COLO668 (cell line): ENCODE data around the gene PIMREG.

Experiments used
- DNase-seq: peaks from one replicate; lab custom pipeline; 2025; ENCODE audit not compliant: unreplicated experiment; lab: John Stamatoyannopoulos, UW

Gene PIMREG

GRCh38 chr17:6437956-6438355 lies 6.3 kb upstream of the PIMREG start:
- no peak for DNase-seq

DNA sequence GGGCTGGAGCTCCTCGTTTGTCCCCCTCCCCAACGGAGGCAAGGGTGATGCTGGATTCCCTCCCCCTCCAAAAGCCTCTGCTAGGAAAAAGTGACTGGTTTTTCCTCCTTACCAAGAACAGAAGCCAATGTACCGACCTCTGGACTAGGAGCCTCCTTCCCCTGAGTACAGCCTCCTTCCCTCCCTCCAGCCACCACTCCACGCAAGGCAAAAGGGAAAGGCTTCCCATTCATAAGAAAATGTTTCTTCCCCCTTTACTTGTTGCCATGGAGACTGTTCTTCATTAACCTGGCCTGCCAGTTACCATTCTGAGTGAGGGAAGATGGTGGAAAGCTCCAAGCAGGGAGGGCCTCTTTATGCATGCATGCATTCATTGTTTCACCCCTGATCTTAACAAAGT lies 4.3 kb upstream of the PIMREG start:
- no peak for DNase-seq

- DNase-seq: no peak
These were observed 1.5 kb upstream of the PIMREG start for GRCh38 chr17:6442775-6443174.

- DNase-seq: no peak
These were observed 498 bp downstream of the PIMREG start for GRCh38 chr17:6444571-6445335.

GRCh38 chr17:6446516-6447100 lies 2.4 kb downstream of the PIMREG start:
- no peak for DNase-seq

- DNase-seq: no peak
These were observed 4.2 kb downstream of the PIMREG start for GRCh38 chr17:6448473-6448872.

- DNase-seq: no peak
These were observed 5.1 kb downstream of the PIMREG start for GRCh38 chr17:6449307-6449706.

- DNase-seq: no peak
These were observed 6.9 kb downstream of the PIMREG start for GRCh38 chr17:6450926-6451832.

GRCh38 chr17:6452471-6453266 lies 8.4 kb downstream of the PIMREG start:
- no peak for DNase-seq

DNA sequence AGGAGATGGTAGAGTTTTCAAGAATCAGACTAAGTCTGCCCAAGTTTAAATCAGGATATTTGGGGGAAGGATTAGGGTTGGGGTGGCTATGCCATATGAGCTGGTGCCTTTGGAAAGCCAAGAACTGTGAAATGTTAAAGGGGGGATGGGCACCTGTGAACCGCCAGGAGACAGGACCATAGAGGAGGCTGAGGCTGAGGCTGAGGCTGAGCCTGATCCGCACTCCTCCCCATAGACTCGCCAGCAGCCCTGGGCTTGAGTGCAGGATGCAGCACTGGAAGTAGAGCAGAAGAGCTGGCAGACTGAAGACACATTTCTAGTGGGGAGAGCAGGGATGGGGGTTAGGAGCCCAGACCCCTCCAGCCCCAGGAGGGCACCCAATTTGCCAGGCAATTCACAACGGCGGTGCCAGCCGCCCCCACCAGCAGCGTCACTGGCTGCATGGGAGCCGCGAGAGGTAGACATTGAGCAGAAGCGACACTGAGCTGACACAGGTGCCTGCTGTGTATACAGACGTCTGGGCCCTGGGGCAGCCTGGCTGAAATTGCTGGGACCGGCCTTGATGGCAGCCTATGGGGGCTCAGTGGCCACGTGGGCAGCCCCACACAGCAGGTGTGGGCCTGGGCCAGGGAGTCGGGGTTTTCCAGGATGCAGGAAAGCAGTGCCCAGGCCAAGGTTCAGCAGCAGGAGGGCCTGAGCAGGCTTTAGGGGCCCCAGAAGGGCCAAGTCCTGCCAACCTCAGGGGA lies 9.2 kb downstream of the PIMREG start:
- peak; percentile 25 for DNase-seq

- peak; percentile 5 for DNase-seq
These were observed 10.5 kb downstream of the PIMREG start for GRCh38 chr17:6454495-6455320.

DNA sequence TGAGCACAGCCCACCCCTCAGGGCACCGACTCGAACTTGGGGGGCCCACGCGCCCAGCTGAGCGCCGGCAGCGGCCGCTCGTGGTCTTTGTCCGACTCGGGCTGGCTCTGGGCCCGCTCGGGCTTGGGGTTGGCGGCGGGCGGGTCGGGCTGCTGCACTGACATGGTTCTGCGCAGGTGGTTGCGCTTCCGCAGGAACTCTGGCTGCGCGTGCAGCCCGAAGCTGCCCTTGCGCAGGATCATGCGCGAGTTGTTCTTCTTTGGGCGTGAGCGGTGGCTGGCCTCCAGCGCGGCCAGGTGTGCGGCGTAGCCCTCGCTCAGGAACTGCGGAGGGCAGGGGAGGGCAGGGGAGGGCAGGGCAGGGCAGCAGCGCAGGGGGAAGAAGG lies 11.1 kb downstream of the PIMREG start:
- DNase-seq: peak; percentile 42

DNA sequence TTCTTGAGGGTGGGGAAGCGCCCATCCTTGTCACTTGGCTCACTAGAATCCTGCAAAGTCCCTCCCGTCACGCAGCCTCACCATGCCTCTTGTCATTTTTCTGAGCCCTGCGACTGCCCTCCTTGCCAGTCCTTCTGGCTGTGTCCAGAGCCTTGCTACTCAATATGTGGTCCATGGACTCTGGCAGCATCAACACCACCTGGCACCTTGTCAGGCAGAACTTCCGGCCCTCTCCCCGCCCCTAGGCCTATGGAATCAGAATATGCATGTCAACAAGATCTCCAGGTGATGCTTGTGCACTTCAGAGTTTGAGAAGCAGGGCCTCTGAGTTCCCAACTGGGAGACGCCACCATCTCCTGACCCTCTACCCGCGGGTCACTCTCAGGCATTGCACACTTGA lies 12.1 kb downstream of the PIMREG start:
- DNase-seq: peak; percentile 60

- DNase-seq: peak; percentile 62
These were observed 12.8 kb downstream of the PIMREG start for GRCh38 chr17:6456914-6457687.

DNA sequence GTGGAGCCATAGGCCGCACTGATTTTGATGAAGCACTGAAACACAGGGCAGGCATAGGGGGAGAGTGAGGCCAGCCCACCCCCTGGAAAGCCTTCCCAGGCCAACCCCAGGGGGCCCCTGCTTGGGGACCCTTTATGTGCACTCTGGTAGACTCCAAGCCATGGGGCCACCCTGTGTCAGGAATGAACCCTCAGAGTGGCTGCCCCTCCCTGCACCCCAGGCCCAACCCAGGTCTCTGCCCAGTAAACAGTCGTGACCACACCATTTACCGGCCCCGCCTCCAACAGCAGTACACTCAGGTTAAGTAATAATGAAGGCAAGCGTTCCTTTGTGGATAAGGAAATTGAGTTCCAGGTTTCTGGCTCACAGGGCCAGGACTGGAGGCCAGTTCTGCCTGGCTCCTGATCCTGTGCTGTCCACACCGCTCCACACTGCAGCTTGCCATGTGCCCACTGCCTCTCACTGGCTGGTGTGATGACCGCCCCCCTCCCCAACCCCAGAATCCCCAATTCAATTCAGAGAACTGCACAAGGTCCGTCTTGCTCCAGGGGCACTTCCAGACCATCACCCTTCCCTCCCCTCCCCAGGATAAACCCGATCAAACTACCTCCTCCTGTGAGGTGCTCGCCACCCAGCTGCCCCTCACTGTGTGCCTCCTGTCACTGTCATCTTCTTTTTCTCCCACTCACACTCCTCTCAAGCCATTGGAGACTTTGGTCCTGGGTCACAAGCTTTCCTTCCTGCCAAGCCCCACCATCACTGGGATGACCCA lies 13.6 kb downstream of the PIMREG start:
- no peak for DNase-seq

GRCh38 chr17:6458460-6458950 lies 14.2 kb downstream of the PIMREG start:
- no peak for DNase-seq

GRCh38 chr17:6460531-6461161 lies 16.4 kb downstream of the PIMREG start:
- DNase-seq: no peak
